ENCODE results near the gene USP19. TPM values are rescaled to one million over a fixed set of nuclear protein-coding genes. Genes with fewer than 3 reads are reported as not detected.

The USP19 gene, protein sequence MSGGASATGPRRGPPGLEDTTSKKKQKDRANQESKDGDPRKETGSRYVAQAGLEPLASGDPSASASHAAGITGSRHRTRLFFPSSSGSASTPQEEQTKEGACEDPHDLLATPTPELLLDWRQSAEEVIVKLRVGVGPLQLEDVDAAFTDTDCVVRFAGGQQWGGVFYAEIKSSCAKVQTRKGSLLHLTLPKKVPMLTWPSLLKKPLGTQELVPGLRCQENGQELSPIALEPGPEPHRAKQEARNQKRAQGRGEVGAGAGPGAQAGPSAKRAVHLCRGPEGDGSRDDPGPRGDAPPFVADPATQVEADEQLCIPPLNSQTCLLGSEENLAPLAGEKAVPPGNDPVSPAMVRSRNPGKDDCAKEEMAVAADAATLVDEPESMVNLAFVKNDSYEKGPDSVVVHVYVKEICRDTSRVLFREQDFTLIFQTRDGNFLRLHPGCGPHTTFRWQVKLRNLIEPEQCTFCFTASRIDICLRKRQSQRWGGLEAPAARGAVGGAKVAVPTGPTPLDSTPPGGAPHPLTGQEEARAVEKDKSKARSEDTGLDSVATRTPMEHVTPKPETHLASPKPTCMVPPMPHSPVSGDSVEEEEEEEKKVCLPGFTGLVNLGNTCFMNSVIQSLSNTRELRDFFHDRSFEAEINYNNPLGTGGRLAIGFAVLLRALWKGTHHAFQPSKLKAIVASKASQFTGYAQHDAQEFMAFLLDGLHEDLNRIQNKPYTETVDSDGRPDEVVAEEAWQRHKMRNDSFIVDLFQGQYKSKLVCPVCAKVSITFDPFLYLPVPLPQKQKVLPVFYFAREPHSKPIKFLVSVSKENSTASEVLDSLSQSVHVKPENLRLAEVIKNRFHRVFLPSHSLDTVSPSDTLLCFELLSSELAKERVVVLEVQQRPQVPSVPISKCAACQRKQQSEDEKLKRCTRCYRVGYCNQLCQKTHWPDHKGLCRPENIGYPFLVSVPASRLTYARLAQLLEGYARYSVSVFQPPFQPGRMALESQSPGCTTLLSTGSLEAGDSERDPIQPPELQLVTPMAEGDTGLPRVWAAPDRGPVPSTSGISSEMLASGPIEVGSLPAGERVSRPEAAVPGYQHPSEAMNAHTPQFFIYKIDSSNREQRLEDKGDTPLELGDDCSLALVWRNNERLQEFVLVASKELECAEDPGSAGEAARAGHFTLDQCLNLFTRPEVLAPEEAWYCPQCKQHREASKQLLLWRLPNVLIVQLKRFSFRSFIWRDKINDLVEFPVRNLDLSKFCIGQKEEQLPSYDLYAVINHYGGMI (N-terminal part only)
- 18.4 and 18.5 TPM in 2 replicates for total RNA-seq (2014; rRNA removed; shearing (Covaris generic))

DNA sequence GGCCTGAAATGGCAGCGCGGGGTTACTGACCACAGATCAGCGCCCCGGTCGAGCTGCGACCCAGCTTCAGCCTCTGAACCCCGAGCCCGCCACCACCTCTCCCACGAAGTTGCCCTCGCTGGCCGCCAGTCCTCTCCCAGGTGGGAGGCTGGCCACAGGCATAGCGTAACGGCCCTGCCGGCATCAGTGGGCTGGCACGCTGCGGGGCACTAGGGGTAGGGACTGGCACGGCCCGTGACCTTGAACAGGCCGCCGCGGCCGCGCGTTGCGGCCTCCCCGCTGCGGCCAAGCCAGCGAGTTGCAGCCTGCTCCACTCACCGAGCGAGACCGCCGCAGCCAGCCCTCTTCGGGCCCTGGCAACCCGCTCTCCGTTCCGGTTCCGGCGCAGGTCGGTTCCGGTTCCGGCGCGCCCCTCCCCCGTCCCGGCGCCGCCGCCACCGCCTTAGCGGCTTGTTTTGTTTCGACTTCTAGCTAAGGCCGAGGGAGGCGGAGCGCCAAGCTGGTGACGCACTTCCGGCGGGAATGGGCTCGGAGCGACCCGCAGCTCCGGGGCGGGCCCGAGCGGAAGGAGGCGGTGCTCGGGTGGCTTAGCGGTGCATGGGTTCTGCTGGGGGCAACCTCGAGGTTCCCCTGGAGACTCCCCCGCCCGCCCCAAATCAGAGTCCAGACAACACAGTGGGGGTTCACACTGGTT is at the start of gene USP19:
Gene USP19, minus strand, starts transcription at position 386 of the 694 bp plus-strand sequence. CDS start 1,678 bp downstream, outside the sequence.
- peak; percentile 86 for DNase-seq (ENCODE audit: low spot score)

DNA sequence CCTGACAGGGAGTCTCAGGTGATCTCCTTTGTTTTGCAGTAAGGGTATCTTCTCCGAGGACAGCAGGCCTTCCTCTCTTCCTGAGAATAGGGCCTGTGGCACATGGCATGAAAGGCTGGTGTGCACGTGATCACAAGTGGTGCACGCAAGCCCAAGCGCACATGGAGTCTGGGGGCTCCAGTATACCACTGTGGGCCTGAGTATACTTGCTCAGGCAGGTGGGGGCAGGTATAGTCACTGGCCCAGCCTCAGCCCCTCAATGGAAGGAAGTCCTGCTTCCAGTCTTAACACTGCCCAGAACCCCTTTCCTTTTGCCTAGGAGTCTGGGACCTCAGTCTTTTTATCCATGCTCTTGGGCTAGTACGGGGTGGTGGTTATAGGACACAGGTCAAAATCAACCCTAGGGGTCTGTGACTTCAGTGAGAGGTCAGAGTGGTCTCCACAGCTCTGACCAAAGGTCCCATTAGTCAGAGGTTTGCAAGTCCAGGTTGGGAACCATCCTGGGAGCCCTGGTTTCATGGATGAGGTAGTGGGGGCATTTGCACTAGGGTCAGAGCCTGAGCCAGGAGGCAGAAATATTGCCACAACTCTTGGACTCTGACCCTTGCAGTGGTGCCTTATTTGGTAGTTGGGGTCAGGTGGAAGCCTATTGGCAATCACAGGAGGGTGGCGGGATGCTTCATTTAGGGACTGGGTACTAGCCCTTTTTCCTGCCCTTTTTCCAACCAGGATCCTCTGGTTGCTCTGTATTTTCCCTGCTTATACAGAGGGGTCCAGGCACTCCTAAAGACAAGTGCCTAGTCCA is 46.3 kb upstream of the USP19 start:
- no peak for DNase-seq (ENCODE audit: low spot score)

DNA sequence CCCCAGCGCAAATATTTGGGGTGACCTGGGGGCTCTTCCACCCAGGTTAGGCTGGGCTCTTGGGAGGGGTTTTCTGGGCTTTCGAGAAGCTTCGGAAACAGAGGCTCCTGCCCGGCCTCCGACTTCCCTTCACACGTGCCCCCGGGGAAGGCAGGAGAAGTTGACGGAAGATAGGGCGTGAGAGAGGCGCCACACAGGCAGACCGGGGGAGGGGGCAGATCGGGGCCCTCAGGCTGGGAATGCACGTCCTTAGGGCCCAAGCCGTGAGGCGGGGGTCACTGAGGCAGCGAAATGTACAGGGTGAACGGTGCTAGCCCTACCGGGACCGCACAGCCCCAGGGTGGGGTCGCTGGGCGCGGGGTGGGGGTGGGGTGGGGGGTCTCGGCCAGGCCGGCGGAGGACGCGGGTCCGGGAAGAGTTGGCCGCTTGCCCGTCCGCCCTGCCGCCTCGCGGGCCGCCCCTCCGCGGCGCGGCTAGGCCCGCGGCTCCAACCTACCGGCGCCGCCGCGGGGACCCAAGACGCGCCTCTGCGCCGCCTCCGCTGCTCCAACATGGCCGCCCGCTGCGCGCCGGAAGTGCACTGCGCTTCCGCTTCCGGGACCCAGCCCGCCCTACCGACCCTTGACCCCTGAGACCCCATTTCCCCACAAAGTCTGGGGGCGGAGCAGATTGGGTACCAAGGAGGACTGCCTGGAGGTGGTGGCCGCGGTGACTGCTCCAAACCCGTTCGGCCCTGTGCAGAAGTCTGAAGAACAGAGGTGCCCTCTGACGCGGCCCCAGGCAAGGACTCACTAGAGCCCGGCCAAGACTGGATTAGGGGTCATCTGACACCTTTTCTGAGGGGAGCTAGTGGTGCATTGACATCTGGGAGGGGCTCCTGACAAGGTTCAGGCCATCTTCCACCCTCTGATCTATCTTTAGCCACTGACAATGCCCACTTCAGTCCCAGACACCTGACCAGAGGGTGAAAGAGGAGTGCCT is 45.4 kb upstream of the USP19 start, which contains the start of gene CCDC71:
Gene CCDC71, minus strand, starts transcription at position 561 of the 981 bp plus-strand sequence. CDS start 2,123 bp downstream, outside the sequence.
- DNase-seq (ENCODE audit: low spot score): peak; percentile 40

DNA sequence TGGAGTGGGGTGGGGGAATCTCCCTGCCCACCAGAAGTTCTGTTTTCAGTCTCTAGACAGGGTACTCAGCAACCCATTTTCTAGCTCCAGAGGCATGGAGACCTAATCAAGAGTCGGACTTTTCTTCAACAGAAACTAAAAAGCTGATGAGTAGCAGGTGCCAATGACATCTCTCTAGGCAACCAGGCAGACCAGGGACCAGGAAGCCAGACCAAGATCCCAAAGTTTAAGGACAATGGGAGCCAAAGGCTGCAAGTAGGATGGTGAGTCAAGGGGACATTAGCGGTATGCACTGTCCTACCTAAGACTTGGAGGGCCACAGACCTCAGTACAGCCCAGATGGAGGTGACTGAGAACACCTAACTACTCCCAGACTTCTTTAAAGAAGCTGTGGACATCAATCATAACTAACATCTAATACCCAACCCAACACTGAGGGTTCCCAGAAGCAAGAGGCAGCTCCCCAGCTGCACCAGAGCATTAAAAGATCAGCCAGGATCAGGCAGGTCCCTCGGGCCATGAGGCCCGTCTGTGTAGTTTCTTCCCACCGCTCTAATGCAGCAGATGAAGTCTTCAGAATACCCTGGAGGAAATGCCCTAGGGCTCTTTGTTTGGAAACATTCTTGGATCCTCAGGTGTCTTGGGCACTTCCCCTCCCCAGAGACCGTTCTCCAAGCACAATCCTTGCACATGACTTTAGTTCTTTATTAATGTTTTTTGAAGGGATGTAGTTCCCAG is 44.5 kb upstream of the USP19 start:
- no peak for DNase-seq (ENCODE audit: low spot score)

DNA sequence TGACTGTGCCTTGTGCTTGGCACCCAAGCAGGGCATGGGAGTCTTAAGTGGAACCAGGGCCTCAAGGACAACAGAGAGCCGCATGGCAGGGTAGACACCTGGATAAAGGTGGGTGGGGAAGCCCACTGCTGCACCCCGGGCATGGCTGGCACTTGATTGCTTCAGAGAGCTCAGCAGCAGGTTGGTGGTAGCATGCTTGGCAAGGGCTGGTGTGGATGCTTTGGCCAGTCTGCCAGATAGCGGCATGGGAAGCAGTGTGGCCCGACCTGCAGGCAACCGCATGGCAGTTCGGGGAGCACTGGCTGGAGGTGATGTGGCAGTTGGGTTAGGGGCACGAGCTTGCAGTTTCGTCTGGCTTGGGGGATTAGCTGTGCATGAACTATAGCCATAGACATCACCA is 43.0 kb upstream of the USP19 start:
- no peak for DNase-seq (ENCODE audit: low spot score)

DNA sequence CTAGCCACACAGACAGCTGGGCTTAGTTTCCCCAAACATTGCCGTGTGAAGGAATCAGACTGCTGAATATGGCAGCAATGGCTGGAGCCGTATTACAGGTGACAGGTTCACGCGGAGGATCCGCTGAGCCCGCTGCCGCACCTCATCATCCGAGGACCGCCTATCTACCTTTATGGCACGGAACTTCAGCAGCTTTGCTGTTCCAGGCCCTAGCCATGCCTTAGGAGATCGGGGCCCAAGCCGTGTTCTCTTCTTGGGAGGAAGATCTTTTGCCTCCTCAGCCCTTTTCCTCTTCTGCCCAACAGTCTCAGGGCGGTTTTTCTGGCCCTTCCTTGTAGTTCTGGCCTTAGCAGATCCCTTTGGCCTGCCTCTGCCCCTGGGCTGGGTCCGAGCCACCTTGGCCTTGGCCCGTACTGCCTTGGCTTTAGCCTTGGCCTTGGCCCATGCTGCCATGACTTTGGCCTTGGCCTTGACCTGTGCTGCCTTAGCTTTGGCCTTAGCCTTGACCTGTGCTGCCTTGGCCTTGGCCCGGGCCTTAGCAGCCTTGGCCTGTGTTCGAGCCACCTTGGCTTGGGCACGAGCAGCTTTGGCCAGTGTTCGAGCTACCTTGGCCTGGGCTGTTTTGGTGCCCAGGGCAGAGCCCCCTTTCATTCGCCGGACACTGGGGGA is 42.3 kb upstream of the USP19 start:
- no peak for DNase-seq (ENCODE audit: low spot score)

DNA sequence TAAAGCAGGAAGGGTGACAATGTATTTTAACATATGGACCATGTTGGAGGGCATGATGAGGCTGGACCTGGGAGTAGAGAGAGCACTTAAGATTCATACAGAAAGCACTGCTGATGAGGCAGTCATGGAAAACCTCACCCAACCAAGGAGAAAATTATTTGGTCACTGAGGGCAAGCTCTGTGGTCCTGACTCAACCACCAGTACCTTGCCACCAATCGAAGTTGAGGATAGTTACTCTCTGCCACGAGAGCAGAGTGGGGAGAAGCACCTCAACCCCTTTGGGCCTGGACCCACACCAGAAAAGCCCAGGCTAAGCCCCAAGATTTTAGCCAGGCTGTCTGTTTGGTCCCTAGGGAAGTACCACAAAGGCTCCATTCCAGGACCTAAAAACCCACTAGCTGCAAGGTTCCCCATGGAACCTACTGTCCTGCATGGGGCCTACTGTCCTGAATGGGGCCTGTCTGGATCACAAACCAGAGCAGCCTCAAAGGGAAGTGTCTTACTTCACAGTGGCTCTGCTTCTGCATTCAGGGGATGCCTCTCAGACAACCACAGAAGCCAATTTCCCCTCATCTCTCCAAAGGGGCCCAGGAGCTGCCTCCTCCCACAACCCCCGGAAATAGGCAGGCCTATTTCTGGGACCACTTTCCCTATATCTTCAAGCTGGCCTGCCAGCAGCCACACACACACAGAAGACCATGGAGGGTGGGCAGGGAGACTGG is 41.3 kb upstream of the USP19 start:
- DNase-seq (ENCODE audit: low spot score): no peak

DNA sequence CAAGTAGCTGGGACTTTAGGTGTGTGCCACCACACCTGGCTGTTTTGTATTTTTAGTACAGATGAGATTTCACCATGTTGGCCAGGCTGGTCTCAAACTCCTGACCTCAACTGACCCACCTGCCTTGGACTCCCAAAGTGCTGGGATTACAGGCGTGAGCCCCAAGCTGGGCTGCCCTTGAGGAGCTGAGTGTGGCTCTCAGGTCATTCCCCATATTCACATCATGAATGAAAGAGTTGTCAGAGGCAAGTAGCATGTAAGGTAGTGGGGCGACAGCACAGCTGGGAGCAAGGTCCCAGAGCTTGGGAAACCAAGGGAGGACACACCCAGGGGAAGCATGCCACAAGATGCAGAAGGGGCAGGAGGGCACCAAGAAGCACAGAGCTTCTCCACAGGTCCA is 40.6 kb upstream of the USP19 start:
- no peak for DNase-seq (ENCODE audit: low spot score)

DNA sequence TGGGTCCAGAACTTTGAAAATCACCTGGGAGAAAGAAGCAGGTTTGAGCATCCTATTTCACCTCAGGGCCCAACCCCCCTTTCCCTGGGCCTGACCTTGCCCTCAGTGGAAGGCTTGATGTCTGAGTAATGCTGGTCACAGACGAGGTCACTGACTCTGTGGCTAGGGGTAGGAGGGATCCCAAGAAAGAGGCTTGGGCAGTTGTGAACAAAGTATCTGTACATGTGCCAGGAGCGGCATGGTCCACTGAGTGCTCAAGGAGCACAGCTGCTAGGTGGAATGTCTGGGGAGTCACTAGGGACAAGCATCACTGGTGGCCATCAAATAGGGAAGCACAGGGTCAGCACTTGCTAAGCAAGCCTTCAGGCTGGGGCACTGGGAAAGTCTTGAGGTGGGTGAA is 38.2 kb upstream of the USP19 start:
- DNase-seq (ENCODE audit: low spot score): no peak

DNA sequence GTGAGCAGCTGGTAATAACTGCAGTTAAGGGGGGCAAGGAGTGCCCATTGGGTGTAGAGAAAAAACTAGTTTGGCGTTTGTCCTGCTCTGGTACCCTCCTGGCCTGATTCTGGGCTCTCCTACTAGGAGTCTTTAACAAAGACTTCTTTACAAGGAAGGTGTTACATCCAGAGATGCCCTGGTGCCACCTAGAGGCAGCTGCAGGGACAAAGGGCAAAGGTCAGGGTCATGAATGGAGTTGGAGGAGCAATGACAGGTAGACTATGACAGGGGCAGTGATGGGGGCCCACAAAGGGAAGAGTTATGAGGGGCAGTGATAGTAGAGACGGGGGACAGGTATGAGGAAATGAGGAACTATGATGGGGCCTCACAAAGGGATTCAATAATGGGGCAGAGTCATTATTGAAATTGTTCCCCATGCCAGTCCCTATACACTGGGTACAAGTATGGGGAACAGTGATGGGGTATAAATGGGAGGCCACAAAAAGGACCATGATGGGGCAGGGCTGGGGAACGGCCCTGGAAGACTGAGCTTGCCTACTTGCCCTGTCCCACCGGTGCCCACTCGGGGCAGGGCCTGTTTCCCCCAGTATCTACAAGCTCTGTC is 37.6 kb upstream of the USP19 start:
- no peak for DNase-seq (ENCODE audit: low spot score)

DNA sequence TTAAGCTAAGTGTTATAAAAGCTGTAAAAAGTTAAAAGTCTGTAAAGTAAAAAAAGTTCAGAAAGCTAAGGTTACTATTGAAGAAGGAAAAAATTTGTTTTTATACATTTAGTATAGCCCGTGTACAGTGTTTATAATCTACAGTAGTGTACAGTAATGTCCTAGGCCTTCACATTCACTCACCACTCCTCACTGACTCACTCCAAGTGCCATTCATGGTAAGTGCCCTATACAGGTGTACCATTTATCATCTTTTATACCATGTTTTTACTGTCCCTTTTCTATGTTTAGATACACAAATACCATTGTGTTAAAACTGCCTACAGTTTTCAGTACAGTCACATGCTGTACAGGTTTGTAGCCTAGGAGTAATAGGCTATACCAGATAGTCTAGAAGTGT is 36.7 kb upstream of the USP19 start:
- no peak for DNase-seq (ENCODE audit: low spot score)

DNA sequence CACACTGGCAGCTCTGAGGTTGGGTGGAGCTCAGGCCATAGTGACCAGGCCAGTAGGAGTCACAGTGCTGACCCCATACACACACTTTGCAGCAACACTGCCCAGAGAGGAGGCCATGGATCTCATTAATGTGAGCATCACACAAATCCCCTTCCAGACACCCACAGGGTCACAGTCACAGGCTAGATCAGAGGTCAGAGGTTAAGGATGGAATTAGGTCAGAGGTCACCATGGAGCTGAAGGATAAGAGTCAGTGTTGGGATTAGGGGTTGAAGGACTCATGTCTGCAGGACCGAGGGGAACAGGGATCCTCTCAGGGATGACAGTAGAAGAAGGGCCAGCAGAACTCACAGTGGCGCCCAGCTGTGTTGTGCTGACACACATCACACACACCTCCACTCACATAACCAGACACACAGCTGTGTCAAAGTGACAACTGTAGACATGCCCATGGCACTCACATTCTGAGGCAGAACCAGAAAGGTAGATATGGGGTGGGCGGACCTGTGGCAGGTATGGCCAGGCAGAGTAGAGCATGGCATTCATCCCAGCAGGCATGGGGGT is 32.8 kb upstream of the USP19 start:
- DNase-seq (ENCODE audit: low spot score): no peak

DNA sequence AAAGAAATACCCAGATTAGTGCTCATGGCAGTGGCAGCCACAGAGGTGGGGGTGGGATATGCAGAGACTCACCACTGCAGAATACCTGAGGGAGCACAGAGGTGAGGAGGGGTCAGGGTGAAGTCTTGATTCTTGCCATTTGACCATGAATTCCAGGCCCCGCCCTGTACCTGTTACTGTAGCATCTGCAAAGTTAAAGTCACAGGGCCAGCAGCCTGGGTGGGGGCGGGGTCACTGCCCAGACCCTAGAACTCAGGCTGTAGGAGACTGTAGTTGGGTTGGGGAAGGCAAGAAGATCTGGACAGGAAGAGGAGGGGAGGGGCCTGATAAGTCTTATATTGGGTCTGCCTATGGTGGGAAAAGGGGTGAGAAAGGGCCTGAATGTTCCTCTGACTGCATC is 31.0 kb upstream of the USP19 start:
- no peak for DNase-seq (ENCODE audit: low spot score)

DNA sequence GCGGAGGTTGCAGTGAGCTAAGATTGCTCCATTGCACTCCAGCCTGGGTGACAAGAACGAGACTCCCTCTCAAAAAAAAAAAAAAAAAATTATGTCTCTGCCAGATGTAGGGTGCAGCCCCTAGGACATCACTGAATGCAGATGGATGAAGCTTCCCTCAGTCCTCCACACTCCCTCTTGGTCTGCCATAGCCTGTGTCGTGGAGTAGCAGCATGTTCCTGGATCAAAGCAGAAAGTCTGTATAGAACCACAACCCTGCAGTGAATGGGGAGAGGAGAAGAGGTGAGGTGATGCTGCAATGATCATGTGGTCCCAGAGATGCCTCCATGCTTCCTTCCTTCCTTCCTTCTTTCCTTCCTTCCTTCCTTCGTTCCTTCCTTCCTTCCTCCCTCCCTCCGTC is 27.5 kb upstream of the USP19 start:
- DNase-seq (ENCODE audit: low spot score): no peak

DNA sequence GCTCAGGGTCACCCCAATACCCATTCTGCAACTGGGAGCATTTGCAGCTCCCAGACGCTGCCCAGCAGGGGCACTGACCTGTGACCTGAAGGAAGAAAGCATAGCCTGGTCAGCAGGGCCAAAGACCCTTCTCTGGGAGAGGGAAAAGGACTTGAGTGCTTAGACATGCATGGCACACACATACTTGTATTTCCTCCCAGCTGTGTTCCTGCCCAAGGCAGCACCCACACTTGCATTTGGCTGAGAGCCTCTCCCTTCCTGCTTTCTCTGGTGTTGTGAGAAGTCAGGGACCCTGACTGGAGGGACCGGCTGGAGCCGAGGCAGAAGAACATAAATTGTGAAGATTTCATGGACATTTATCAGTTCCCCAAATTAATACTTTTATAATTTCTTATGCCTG is 19.5 kb upstream of the USP19 start:
- DNase-seq (ENCODE audit: low spot score): no peak

DNA sequence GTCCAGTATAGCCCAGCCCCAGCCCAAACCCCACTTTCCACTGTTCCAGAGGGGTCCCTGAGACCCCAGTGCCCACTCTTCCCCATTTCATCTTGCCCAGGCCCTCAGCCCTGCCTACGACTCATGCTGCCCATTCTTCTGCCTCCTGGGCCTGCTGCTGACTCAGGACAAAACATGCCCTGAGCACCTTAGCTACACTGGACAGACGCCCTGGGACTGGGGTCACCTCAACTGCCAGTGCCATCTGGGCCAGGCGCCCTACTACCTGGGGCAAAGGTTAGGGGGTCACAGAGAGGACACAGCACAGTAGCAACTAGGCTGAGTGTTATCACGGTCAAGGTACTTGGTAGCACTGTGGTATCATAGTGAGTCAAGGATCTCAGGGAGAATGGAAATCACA is 14.9 kb upstream of the USP19 start:
- no peak for DNase-seq (ENCODE audit: low spot score)

All from H4 (cell line).